Epithelial cell of proximal tubule (primary cell): Measurements from ENCODE around the gene TOMT. TPM values are rescaled to one million over a fixed set of nuclear protein-coding genes. Genes with fewer than 3 reads are reported as not detected.
A peak's percentile ranks its signal among the peaks of the same experiment; 100 is the strongest.

Experiments
- DNase-seq: peaks from one replicate; pipeline ENCODE4 v3.0.0-alpha.2; 2011; ENCODE audit warnings: low read depth
- H3K4me3 ChIP-seq: 2 replicates; pipeline ENCODE4 v1.5.1; 2011; ENCODE audit warnings: low read depth, mild to moderate bottlenecking, low read length
- CTCF ChIP-seq: conservative IDR thresholded peaks from 2 replicates; pipeline ENCODE4 v1.5.1; 2012; ENCODE audit warnings: low read depth, mild to moderate bottlenecking, low read length
- total RNA-seq: library from RNA; depleted of rRNA; stranded (reverse); fragments of >200 nt; gene quantifications from 2 replicates; pipeline ENCODE4 v1.2.3, GENCODE V29; 2015

The TOMT gene
- total RNA-seq, 1 donor from 2014 or later = not detected

DNA sequence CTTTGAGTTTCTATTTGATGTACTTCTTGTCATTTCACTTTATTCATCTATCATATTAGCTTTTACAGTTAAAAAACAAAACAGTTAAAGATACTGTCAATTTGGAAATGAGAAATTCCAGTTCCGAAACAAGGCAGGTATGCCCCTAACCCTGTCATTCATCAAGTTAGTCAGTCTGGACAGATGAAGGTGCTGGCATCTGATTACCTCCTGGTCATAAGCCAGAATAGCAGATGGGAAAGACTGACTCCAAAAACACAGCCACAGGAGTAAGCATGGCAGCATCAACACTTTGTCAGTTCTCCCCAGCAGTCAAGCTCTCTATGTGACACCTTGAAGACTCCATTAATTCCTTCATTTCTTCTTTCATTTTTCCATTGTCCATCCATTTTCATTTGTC lies 20.8 kb upstream of the TOMT start:
- no peak for DNase-seq
- no peak for TF ChIP-seq CTCF

GRCh38 chr11:72085621-72086351 lies 19.9 kb upstream of the TOMT start:
- no peak for TF ChIP-seq CTCF

More for the DNA sequence above, 20.8 kb upstream of the TOMT start:
- H3K4me3 ChIP-seq = no peak overlapping the region

GRCh38 chr11:72088076-72088808 lies 17.5 kb upstream of the TOMT start:
- no peak overlapping the region for H3K4me3 ChIP-seq
- no peak for TF ChIP-seq CTCF
- no peak for DNase-seq

More at GRCh38 chr11:72085621-72086351, 19.9 kb upstream of the TOMT start:
- H3K4me3 ChIP-seq = no peak overlapping the region
- no peak for DNase-seq

GRCh38 chr11:72091292-72091691 lies 14.4 kb upstream of the TOMT start:
- DNase-seq = no peak
- TF ChIP-seq CTCF = peak; percentile 93
- no peak overlapping the region for H3K4me3 ChIP-seq

GRCh38 chr11:72098741-72099140 lies 7.0 kb upstream of the TOMT start:
- no peak overlapping the region for H3K4me3 ChIP-seq
- no peak for DNase-seq
- TF ChIP-seq CTCF = no peak

- no peak for TF ChIP-seq CTCF
- no peak for DNase-seq
- H3K4me3 ChIP-seq = no peak overlapping the region
Observed at GRCh38 chr11:72100009-72100408, 5.7 kb upstream of the TOMT start.
